HG03159 (cell line): Measurements from ENCODE around the gene HMOX2.

ENCODE experiments used
- ATAC-seq: cut with Tn5 transposase; IDR thresholded peaks from one replicate; pipeline ENCODE4 v1.9.1; 2021; ENCODE audit warnings: mild to moderate bottlenecking, moderate library complexity; ENCODE audit not compliant: unreplicated experiment

HMOX2 gene

DNA sequence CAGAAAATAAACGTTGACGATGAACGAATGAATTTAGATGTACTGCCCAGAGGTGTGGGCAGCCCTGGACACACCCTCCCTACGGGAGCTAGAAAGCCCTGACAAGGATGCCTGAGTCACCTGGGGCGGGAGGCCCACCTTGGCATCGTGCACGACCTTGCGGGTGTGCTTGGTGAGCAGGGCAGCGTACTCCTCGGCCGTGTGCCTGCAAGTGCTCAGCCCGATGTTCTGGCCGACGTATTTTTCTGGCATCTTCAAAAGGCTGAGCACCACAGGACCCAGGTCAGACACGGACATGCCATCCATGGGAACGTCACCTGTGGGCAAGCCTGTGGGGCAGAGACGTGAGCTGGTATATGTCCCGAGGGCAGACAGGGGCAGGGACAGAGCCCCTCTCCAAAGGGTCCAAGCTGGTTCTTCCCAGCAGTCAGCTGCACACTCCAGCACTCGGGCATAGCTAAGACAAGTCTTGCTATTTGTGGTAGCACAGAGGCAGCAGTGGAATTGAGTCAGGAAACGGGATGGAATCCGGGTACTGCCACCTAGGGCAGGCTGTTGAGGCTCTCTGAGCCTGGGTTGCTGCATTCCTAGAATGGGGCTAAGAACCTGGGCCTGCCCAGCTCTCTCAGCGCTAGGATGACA, 12.6 kb upstream of the HMOX2 start:
- no peak for ATAC-seq

GRCh38 chr16:4465977-4466779, 10.0 kb upstream of the HMOX2 start:
- ATAC-seq, result no peak

GRCh38 chr16:4467916-4468315, 8.3 kb upstream of the HMOX2 start:
- ATAC-seq, result no peak

DNA sequence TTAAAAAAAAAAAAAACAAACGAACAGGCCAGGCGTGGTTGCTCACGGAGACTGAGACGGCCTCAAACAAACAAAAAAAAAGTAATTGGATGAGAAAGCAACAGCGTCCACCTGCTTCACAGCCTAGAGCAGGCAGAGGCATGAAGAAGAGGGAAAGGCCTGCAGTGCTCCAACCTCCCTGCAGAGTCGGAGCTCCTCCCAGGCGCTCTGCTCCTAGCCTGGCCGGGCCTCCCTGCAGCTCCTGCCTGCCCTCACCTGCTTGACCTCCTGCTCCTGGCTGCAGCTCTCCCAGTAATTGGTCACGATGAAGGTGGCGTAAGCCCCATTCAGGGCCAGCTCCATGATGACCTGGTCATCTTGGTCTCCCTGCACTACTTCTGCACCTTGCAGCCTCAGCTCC, 7.2 kb upstream of the HMOX2 start:
- no peak for ATAC-seq

DNA sequence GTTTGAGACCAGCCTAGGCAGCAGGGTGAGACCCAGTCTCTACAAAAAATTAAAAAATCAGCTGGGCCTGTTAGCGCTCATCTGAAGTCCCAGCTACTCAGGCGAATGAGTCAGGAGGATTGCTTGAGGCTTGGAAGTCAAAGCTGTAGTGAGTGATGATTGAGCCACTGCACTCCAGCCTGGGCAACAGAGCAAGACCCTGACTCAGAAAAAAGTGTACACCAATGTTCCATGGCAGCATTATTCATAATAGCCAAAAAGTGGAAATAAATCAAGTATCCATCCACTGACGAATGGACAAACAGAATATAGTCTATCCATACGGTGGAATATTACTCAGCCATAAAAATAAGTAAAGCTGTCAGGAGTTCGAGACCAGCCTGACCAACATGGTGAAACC, 4.3 kb upstream of the HMOX2 start:
- ATAC-seq, result no peak

DNA sequence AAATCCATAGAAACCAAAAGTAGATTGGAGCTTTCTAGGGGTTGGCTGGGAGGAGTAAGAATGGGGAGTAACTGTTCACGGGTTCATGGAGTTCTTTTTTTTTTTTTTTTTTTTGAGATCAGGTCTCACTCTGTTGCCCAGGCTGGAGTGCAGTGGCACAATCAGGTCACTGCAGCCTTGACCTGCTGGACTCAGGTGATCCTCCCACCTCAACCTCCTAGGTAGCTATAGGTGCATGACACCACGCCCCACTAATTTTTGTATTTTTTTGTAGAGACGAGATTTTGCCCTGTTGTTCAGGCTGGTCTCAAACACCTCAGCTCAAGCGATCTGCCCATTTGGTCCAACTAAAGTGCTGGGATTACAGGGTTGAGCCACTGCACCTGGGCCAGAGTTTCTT, 3.3 kb upstream of the HMOX2 start:
- ATAC-seq, result no peak

DNA sequence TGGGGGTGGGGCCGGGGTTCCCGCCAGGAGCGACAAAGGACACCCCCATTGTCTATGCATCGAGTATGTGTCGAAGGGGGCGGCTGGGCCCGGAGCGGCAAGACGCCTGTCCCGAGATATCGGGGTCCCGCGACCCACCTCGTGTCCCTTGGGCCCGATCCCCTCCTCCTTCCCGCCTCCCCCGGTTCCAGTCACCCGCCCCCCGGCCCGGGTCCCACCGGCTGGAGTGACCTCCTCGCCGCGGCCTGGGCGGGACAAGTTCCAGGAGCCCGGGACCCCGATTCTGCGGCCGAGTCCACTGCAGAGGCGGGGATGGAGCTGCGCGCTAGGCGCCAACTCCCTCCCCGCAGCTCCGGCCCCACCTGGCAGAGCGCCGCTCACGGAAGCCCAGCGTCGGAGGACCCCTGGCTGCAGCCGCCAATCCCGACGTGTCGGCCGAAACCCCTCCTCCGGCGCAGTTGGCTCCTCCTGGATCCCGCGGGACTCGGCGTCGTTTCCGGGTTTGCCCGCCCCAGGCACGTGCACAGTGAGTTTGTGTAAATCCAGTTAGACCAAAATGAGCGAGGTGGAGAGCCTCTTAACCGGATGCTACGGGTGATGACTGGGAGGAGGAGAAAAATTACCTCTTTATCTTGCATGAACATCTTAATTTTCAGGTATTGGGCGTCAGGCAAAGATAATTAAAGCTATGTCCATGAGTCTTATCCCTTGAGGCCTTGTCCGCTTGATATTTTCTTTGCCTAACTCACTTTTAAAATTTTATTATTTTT, 1.8 kb upstream of the HMOX2 start, which contains the start of gene NMRAL1:
NMRAL1 (minus strand) TSS at position 434 of the 770 bp plus-strand sequence. CDS start 493 bp downstream, outside the sequence.
- ATAC-seq, result peak; percentile 46

- ATAC-seq, result no peak
Measured at GRCh38 chr16:4477966-4478365, 1.8 kb downstream of the HMOX2 start.

- ATAC-seq, result no peak
Measured at GRCh38 chr16:4481526-4481925, 5.3 kb downstream of the HMOX2 start.

GRCh38 chr16:4481963-4482362, 5.8 kb downstream of the HMOX2 start:
- no peak for ATAC-seq

- no peak for ATAC-seq
Measured at GRCh38 chr16:4486126-4486893, 10.1 kb downstream of the HMOX2 start.

GRCh38 chr16:4487955-4488498, 11.8 kb downstream of the HMOX2 start:
- ATAC-seq, result no peak

DNA sequence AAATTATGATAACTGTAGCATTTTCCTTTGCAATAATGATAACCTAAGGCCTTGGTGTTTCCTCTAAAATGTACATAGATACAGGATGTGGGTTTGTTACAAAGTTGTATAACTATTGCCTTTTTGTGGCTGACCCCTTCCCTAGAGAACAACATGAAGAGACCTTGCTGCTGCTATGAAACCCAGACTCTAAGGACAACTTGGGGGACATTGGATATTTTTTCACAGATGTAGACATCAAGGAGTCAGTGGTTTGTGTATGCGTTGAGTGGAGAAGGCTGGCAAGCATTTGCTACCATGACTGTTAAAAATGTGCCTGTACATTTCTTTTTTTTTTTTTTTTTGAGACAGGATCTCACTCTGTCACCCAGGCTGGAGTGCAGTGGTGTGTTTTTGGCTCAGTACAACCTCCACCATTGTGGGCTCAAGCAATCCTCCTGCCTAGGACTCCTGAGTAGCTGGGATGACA, 12.3 kb downstream of the HMOX2 start:
- no peak for ATAC-seq

DNA sequence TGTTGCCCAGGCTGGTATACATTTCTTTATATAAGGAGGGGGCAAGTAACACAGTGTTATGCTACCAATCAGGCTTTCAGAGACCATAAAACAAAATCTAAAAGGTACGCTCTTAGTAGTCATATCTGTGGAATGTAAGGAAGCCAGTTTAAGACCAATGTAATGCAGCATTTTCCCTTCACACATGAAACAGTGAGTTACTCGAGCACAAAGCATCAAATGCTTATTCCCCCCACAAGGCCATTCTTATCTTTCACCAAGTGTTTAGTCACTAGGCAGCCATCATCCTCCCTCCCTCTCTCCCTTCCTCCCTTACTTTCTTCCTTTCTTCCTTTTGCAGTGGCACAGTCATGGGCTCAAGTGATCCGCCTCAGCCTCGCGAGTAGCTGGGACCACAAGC, 12.8 kb downstream of the HMOX2 start:
- no peak for ATAC-seq

DNA sequence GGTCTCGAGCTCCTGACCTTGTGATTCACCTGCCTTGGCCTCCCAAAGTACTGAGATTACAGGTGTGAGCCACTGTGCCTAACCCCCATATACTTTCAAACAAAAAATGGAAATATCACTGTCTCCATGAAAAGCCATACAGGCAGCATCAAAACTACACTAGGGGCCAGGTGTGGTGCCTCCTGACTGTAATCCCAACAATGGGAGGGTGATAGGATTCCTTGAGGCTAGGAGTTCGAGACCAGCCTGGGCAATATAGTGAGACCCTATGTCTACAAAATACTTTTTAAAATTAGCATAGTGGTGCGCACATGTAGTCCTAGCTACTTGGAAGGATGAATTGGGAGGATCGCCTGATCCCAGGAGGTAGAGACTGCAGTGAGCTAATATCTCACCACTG, 15.7 kb downstream of the HMOX2 start:
- ATAC-seq, result no peak

GRCh38 chr16:4494746-4495490, 18.7 kb downstream of the HMOX2 start:
- ATAC-seq, result no peak

DNA sequence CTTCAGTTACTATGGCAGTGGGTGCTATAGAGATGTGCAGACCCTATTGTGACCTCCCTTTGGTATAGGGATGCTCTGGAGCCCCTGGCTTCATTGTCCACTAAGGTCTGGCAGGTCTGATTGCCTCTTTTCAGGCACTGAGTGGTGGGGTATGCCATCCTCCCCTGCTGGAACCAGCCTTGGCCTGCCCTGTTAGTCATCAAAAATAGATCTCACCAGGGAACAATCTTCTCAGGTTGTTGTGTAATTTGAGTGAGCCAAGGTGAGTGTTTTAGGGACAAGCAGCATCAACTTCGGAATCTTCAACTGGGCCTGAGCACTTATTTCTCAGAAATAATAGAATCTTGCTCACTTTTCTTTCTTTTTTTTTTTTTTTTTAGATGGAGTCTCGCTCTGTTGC, 19.6 kb downstream of the HMOX2 start:
- no peak for ATAC-seq

- no peak for ATAC-seq
Measured at GRCh38 chr16:4496305-4496704, 20.1 kb downstream of the HMOX2 start.

- ATAC-seq, result no peak
Measured at GRCh38 chr16:4498546-4499195, 22.5 kb downstream of the HMOX2 start.
